SH-SY5Y (cell line): Measurements from ENCODE around the gene REEP2.

Source experiments
- GATA2 ChIP-seq: IDR thresholded peaks from 2 replicates; pipeline ENCODE4 v1.6.1; 2011; ENCODE audit warnings: mild to moderate bottlenecking, low read depth, low read length
- GATA3 ChIP-seq: IDR thresholded peaks from 2 replicates; pipeline ENCODE4 v1.6.1; 2011; ENCODE audit warnings: low read depth, mild to moderate bottlenecking, low read length, moderate library complexity

Gene REEP2, protein sequence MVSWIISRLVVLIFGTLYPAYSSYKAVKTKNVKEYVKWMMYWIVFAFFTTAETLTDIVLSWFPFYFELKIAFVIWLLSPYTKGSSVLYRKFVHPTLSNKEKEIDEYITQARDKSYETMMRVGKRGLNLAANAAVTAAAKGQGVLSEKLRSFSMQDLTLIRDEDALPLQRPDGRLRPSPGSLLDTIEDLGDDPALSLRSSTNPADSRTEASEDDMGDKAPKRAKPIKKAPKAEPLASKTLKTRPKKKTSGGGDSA

DNA sequence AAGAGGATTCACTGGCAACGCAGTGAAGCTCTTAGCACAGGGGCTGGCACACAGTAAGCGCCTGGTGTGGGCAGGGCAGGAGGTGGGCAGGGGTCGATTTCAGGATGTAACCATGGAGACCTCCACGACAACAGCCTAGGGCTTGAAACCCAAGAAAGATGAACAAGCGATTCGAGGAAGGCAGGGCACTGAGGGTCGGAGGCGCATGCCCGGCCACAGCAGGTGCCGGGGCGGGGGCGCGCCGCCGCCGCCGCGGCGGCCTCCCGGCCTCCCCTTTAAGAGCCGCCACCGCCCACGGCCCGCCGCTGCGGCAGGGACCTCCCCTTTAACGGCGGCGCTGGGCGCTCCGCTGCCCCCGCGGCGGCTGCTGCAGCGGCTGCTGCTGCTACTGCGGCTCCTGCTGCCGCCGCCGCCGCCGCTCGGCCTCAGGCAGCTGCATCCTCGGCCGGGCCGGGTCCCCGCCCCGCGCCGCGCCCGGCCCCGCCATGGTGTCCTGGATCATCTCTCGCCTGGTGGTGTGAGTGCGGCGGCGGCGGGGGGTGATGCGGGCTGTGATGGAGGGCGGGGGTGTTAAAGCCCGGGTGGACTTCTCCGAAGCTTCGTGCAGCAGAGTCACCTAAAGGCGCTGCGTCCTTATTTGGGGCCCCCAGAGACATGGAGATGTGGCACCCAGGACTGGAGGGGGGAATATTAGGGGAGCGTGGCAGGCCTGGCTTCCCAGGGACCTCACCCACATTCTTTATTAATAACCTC lies at the start of gene REEP2:
Gene REEP2 (plus strand): TSS at position 334 of the 753 bp plus-strand sequence. CDS start 152 bp downstream, at position 486.
- TF ChIP-seq GATA2 (no peak; the same call in 1 of the 2 replicates), GATA3 (no peak)

DNA sequence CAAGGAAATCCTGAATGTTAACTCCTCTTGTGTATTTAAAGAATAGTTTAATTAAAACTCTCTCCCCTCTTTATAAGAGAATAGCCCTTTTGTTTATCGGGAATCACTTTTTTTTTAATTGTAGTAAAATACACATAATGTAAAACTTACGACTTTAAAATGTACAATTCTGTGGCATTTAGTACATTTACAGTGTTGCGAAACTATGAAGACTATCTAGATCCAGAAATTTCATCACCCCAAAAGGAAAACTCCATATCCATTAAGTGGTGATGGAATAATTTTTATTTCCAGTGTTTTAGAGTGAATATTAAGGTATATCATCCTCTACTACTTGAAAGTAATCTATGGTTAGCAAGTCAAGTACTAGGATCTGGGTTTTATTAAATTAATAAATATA lies 49.5 kb upstream of the REEP2 start:
- TF ChIP-seq GATA2: no peak
- TF ChIP-seq GATA3: no peak

DNA sequence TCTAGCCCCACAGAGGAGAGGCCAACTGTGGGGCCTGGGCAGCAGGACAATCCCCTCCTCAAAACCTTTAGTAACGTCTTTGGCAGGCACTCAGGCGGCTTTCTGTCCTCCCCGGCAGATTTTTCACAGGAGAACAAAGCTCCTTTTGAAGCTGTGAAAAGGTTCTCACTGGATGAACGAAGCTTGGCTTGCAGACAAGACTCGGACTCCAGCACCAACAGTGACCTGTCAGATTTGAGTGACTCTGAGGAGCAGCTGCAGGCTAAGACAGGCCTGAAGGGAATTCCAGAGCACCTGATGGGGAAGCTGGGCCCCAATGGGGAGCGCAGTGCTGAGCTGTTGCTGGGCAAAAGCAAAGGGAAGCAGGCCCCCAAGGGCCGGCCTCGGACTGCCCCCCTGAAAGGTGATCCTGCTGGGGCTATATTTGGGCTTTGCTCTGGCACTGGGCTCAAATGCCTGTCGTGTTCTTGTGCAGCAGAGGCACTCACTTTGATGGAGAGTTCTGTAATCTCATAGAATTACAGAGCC lies 46.9 kb upstream of the REEP2 start:
- TF ChIP-seq GATA3: no peak
- TF ChIP-seq GATA2: no peak

DNA sequence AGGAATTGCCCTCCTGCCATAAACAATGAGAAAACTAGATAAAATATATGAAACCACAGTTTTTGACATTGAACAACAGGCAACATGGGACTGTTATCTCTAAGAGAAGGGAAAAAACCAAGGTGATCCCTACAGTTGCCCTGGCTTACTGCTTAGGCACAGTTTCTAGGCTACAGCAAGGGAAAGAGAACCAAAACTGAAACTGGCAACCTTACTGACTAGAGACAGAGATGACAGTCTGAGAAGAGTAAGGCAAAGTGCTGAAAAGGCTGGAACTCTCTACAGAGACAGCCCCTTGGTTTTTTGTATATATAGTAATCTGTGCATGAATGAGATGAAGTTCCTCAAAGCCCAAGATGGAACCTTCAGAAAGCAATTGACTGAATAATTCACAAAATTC lies 36.2 kb upstream of the REEP2 start:
- no peak for TF ChIP-seq GATA2
- no peak for TF ChIP-seq GATA3

DNA sequence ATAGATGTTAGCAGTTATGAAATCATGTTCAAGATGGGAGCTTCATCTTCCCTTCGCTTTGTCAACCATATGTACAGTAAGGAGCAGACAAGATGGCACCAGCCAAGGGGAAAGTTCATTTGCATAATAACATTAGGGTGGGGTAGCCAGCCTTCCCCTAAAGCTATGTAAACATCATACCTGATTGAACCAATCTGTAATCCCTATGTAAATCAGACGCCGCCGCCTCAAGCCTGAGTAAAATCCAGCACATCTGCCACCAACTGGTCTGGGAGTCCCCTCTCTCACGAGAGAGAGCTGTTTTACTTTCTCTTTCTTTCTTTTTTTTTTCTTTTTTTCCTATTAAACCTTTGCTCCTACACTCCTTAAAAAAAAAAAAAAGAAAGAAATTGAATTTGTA lies 30.8 kb upstream of the REEP2 start:
- TF ChIP-seq GATA2 (no peak), GATA3 (no peak)

DNA sequence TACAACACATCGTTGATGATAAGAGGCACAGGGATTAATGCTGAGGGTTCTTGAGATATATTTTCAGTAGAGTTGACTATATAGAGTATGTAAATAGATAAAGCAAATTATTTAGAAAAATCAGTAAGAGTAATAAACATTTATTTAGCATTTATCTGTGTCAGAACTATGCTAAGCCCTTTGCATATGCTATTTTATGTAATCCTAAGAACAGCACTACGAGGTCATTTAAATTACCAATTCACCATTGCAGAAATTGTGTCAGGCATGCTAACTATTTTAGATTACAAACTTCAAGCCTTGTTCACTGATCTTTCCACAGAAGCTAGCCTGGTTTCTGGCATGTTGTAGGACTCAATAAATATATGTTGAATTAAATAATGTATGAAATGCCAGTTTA lies 20.4 kb upstream of the REEP2 start:
- no peak for TF ChIP-seq GATA2
- TF ChIP-seq GATA3: no peak

DNA sequence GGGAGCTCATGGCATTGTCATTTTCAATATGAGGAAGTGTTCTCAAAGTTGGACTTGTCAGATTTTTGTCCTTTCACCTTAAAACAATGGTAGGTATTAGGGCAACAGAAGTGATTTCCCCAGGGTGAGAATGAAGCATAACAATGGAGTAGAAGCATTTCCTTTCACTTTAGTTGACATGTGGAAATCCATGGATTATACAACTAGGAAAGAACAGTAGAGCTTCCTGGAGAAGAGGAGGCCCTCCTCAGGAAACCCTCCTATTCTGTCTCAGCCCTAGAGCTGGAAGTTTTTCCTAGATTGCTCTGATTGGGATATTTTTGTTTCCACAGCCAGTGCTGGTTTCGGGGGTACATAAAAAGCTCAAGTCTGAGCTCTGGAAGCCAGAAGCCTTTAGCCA lies 13.8 kb upstream of the REEP2 start:
- no peak for TF ChIP-seq GATA3
- TF ChIP-seq GATA2: no peak

DNA sequence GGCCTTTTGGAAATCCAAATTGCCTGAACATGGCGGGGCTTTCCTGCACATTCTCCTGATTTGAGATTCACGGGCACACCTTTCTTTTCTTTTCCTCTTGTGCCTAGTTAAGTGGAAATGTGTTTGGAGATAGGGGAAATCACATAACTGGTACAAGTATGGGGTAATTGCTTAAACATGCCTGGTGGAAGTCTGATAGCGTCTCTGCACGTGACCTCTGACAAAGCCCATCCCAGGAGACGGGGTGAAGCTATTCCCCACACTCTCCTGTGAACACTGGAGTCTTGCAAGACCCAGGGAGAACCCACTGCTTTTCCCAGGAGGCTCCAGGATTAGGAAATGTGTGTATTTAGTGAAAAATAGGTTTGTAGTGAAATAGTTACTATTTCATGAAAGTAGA lies 2.9 kb upstream of the REEP2 start:
- TF ChIP-seq GATA3: no peak
- TF ChIP-seq GATA2: no peak

DNA sequence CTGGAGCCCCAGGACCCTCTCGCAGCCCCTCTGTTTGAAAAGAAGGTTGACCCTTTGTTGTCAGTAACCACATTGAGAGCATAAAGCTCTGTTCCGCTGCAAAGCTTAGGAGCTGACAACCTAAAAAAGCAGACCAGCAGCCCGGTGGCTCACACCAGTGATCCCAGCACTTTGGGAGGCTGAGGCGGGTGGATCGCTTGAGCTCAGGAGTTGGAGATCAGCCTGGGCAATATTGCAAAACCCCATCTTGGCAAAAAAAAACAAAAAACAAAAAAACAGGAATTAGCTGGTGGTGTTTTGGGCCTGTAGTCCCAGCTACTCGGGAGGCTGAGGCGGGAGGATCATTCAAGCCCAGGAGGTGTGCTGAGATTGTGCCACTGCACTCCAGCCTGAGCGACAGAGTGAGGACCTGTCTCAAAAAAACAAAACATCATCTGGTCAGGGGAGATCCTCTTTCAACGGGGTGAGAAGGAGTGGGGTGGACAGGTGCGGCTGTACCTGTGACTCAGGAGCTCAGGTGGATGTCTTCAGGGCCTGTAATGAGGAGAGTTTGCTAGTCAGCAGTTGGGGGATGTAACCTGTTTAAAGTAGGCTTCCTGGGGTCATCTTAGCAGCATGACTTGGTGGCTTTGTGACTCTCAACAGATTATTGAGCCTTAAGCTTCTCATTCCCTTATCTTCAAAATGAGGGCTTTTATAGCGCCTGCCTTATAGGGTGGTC lies 694 bp upstream of the REEP2 start:
- no peak for TF ChIP-seq GATA2
- TF ChIP-seq GATA3: no peak

DNA sequence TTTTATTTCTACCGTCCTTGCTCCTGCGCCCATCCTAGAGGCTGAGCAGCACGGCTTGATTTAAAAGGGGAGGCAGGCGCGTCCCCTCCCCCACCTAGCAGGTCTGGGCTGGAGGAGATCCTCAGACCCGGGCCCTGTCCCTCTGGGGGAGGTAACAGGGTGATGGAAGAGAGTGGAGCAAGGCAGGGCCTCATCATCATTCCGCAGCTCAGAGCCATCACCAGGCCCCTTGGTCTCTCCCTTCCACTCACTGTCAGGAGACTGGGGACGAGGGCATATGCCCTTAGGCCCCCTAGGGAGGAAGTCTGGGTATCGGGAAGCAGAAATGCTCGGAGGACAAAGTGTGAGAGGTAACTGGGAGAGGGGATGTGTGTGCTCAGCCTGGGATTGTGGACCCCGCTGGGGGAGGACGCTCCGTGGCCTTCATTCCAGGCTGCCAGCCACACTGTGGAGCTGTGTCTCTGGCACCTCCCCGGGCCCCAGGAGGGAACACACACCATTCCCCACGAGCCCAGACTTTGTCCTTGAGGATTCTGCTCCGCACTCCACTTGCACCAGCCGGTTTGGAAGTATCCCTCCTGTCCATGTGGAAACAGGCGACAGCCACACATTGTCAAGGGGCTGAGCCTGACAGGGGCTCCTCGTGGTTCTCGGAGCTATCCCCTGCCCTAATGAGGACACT lies 761 bp downstream of the REEP2 start:
- no peak for TF ChIP-seq GATA2
- no peak for TF ChIP-seq GATA3

DNA sequence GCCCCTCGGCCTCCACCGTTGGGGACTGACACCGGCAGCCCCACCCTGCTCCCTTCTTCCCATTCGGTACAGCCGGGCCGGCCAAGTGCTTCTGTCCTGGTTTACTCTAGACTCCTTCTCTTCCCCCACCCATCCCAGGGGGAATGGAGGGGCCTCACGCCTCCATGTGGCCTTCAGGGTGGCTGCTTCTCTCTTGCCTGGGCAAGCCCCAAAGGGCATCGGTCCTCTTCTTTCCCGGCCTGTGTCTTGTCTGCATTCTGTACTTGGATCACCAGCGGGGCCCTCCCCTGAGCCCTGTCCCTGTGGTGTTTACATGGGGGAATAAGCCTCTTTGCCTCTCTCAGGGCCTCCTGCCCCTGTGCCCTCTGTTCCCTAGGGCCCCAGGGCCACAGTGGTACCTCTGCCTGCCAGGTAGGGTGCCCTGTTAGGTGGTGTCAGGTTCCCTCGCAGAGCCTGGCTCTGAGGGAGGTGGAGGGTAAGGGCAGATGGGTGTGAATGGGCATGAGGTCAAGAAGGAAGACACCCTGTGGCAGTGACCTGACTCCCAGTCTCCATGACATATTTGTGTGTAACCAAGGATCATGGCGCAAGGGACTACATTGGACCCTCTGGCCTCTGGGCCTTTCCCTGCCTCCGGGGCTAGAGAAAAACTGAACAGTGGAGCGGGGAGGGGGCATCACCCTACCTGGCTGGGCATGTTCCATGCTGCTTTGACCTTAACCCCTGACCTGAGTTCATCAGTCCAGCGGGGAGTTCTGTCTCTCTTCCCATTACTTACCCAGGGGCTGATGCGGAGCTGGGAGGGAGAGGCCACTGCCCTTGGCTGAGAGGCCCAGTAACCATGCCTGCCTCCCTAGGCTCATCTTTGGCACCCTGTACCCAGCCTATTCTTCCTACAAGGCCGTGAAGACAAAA lies 1.6 kb downstream of the REEP2 start:
- TF ChIP-seq GATA3 (no peak), GATA2 (no peak)

DNA sequence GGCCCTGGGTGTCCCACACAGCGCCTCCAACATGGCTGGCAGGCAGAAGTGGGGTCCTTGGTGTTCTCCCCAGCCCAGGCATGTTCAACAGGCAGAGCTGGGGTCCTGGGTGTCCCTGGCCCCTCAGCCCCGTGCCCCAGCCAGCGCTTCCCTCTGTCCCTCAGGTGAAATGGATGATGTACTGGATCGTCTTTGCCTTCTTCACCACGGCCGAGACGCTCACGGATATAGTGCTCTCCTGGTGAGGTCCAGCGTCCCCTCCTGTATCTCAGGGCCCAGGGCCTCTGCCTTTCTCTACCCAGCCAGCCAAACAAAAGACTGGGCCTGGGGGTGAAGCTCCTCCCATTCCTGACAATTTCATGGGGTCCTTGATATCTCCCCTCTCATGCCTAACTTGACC lies 2.4 kb downstream of the REEP2 start:
- TF ChIP-seq GATA2 (no peak), GATA3 (no peak)
